DOHH2 (cell line): ENCODE results near the gene CES2.

ENCODE experiments used
- H3F3A ChIP-seq: fragments of 200-600 bp; sonication (generic), shearing (Covaris generic); 2 replicates; pipeline ENCODE4 v1.6.0; 2016; ENCODE audit warnings: antibody characterized with exemption, mild to moderate bottlenecking; ENCODE audit not compliant: control insufficient read depth, insufficient read depth
- H3K27ac ChIP-seq: fragments of 200-600 bp; sonication (generic); 2 replicates; pipeline ENCODE4 v1.5.1; 2014; ENCODE audit warnings: low read depth, mild to moderate bottlenecking, low read length, moderate library complexity
- H3K27me3 ChIP-seq: fragments of 200-600 bp; sonication (generic); 2 replicates; pipeline ENCODE4 v1.6.1; 2014; ENCODE audit warnings: mild to moderate bottlenecking, low read length, mixed read lengths; ENCODE audit not compliant: control insufficient read depth
- H3K36me3 ChIP-seq: fragments of 200-600 bp; sonication (generic); 2 replicates; pipeline ENCODE4 v1.6.1; 2014; ENCODE audit warnings: mild to moderate bottlenecking, low read length, moderate library complexity, mixed read lengths; ENCODE audit not compliant: control insufficient read depth
- H3K4me1 ChIP-seq: fragments of 200-600 bp; sonication (generic); 2 replicates; pipeline ENCODE4 v1.6.1; 2014; ENCODE audit warnings: mild to moderate bottlenecking, low read length, mixed read lengths; ENCODE audit not compliant: control insufficient read depth
- H3K4me2 ChIP-seq: fragments of 200-600 bp; sonication (generic); 2 replicates; pipeline ENCODE4 v1.6.0; 2014; ENCODE audit warnings: mild to moderate bottlenecking, low read length, moderate library complexity
- H3K4me3 ChIP-seq: fragments of 200-600 bp; sonication (generic); 2 replicates; pipeline ENCODE4 v1.5.1; 2014; ENCODE audit warnings: mild to moderate bottlenecking, low read length, mixed read lengths
- H3K79me2 ChIP-seq: fragments of 200-600 bp; sonication (generic); 2 replicates; pipeline ENCODE4 v1.6.1; 2014; ENCODE audit warnings: mild to moderate bottlenecking, low read length, mixed read lengths; ENCODE audit not compliant: control insufficient read depth
- H3K9me2 ChIP-seq: fragments of 200-600 bp; sonication (generic); replicated peaks from 2 replicates; pipeline ENCODE4 v1.6.1; 2014; ENCODE audit warnings: mild to moderate bottlenecking, low read length, mixed read lengths; ENCODE audit not compliant: control insufficient read depth
- H3K9me3 ChIP-seq: fragments of 200-600 bp; sonication (generic); 2 replicates; pipeline ENCODE4 v1.6.1; 2014; ENCODE audit warnings: antibody characterized with exemption, low read length, mixed read lengths; ENCODE audit not compliant: control insufficient read depth, insufficient read depth
- H4K20me1 ChIP-seq: fragments of 200-600 bp; sonication (generic); 2 replicates; pipeline ENCODE4 v1.6.0; 2014; ENCODE audit warnings: low read depth, mild to moderate bottlenecking, antibody characterized with exemption, low read length, moderate library complexity; ENCODE audit not compliant: control insufficient read depth, insufficient read depth
- EZH2phosphoT487 ChIP-seq: fragments of 200-600 bp; sonication (generic); IDR thresholded peaks from 2 replicates; pipeline ENCODE4 v1.6.1; 2017; ENCODE audit warnings: borderline replicate concordance, mild to moderate bottlenecking, antibody characterized with exemption, low read length, moderate library complexity, mixed read lengths
- TF ChIP-seq, protein P1 (sequence below): fragments of 200-600 bp; sonication (generic); IDR thresholded peaks from one replicate; pipeline ENCODE4 v1.5.1; 2014; ENCODE audit warnings: antibody characterized with exemption, mild to moderate bottlenecking, low read depth, low read length; ENCODE audit not compliant: poor library complexity, severe bottlenecking

The CES2 gene

DNA sequence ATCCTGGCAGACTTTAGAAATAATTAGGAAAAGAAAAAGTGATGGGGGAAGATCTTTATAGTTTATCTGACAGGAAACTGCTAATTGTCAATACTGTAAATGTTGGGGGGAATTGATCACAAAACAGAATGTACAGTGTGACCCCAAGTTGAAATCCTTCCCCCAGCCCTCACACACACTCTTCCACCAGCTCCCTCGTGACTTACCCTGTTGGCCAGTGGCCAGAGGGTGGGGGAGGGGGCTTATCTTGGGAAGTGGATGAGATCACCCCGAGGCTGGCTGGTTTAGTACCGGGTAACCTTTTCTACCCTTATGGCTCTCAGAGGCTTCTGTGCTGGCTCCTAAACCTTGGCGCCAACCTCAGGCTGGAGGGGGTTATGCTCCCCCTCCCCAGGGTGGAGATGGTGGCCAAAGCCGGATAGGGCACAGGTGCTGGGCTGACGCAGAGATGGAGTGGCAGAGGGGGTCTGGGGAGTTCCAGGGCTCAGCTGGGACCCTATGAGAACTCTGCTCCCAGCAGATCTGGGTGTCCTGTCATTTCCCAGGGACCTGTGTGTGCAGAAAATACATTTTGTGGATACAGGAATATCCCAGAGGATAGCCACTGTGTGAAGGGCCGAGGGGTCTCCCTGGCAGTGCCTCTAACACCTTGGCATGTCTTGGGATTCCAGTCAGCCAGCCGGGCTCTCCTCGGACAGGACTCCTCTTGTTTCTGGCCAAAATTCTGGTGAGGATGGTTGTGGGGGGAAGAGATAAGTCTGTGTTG, 35.2 kb upstream of the CES2 start:
- H3K4me2 ChIP-seq, result no peak overlapping the region
- no peaks in the 10 kb centered on the region for H4K20me1 ChIP-seq
- no peaks in the 10 kb centered on the region for H3K36me3 ChIP-seq

DNA sequence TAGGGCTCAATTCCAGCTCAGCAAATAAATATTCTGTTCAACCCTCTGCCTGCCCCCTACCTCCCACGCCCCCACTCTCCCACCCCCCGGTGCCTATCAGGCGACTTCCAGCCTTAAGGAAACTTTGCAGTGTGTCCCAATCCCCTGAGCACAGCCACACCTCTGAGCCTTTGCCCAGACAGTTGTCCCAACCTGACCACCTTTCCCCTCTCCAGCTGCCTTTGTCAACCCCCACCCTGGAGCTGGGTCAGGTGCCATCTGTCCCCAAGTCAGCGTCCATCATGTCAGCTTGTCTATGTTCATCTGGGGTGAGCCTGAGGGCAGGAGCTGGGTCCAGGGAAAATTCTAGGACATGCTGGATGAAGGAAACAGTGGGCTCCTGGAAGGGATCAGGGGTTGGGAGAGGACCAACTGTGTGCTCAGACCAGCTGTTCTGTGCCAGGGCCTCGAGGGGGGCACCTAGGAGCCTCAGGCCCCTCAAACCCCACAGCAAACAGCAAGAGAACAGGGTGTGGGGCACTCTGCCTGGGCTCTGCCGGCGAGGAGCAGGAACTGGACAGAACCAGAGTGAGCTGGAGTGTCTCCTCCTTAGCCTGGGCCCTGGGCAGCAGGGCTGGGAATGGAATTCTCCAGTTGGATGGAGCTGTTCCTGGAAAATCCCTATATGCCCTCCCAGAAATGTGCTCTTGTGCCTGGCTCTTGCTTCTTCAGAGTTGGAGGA, 34.4 kb upstream of the CES2 start:
- no peaks in the 10 kb centered on the region for H3F3A ChIP-seq
- no peaks in the 10 kb centered on the region for H3K36me3 ChIP-seq
- no peaks in the 10 kb centered on the region for H3K9me3 ChIP-seq
- H3K79me2 ChIP-seq, result no peaks in the 10 kb centered on the region
- peaks cover 4% of the 10 kb centered on the region; the same call in 1 of the 2 replicates for H3K4me1 ChIP-seq
- no peaks in the 10 kb centered on the region for H4K20me1 ChIP-seq
- H3K27ac ChIP-seq, result no peak overlapping the region
- no peak overlapping the region for H3K4me3 ChIP-seq
- H3K27me3 ChIP-seq, result no peaks in the 10 kb centered on the region
- no peak overlapping the region for H3K4me2 ChIP-seq
- no peaks in the 10 kb centered on the region for H3K9me2 ChIP-seq
- no peak for TF ChIP-seq EZH2phosphoT487
- TF ChIP-seq, protein P1, sequence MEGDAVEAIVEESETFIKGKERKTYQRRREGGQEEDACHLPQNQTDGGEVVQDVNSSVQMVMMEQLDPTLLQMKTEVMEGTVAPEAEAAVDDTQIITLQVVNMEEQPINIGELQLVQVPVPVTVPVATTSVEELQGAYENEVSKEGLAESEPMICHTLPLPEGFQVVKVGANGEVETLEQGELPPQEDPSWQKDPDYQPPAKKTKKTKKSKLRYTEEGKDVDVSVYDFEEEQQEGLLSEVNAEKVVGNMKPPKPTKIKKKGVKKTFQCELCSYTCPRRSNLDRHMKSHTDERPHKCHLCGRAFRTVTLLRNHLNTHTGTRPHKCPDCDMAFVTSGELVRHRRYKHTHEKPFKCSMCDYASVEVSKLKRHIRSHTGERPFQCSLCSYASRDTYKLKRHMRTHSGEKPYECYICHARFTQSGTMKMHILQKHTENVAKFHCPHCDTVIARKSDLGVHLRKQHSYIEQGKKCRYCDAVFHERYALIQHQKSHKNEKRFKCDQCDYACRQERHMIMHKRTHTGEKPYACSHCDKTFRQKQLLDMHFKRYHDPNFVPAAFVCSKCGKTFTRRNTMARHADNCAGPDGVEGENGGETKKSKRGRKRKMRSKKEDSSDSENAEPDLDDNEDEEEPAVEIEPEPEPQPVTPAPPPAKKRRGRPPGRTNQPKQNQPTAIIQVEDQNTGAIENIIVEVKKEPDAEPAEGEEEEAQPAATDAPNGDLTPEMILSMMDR, result no peak

More for the DNA sequence above, 35.2 kb upstream of the CES2 start:
- Histone ChIP-seq H3K27ac (no peak overlapping the region), H3F3A (no peaks in the 10 kb centered on the region), H3K4me1 (no peaks in the 10 kb centered on the region), H3K27me3 (no peaks in the 10 kb centered on the region), H3K4me3 (no peak overlapping the region), H3K9me2 (no peaks in the 10 kb centered on the region), H3K9me3 (no peaks in the 10 kb centered on the region), H3K79me2 (no peaks in the 10 kb centered on the region)
- TF ChIP-seq, protein P1, result no peak
- no peak for TF ChIP-seq EZH2phosphoT487

DNA sequence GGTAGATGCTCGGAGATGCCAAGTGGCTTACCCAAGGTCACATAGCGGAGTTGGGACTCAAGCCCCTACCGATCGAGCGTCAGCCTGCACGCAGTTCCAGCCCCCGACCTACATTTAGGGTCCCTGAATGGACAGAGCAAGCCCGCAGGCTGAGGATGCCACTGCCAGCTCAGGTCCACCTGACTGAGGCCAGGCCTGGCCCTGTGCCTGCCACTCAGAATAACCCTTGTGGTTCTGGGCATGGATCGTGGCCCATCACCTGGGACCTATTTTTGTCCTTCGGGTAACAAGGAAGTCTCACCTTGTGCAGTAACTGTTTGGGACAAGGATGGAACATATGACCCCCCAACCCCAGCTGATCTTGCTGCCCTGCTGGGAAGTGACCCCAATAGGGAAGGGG, 33.7 kb upstream of the CES2 start:
- no peaks in the 10 kb centered on the region for H3K9me2 ChIP-seq
- H3K36me3 ChIP-seq, result no peaks in the 10 kb centered on the region
- H3K79me2 ChIP-seq, result no peaks in the 10 kb centered on the region
- H3K4me2 ChIP-seq, result no peak overlapping the region
- H3K9me3 ChIP-seq, result no peaks in the 10 kb centered on the region
- TF ChIP-seq EZH2phosphoT487, result no peak
- TF ChIP-seq, protein P1, result no peak
- no peaks in the 10 kb centered on the region for H3F3A ChIP-seq
- no peak overlapping the region for H3K4me3 ChIP-seq
- H4K20me1 ChIP-seq, result no peaks in the 10 kb centered on the region
- no peak overlapping the region for H3K27ac ChIP-seq
- H3K4me1 ChIP-seq, result peaks cover 5% of the 10 kb centered on the region; the same call in 1 of the 2 replicates
- H3K27me3 ChIP-seq, result no peaks in the 10 kb centered on the region
